GM20000 (cell line): ENCODE results near the gene CFB.
"Not testable (repeated sequence)": the region's sequence is repeated elsewhere in the genome, so short reads cannot be mapped to it uniquely, and the experiment has no call there.

Source experiments
- DNase-seq: peaks from one replicate; pipeline ENCODE4 v3.0.0; 2012; ENCODE audit warnings: low spot score
- TF ChIP-seq, protein P1 (sequence below): IDR thresholded peaks from 2 replicates; pipeline ENCODE4 v1.5.1; 2012; ENCODE audit warnings: mild to moderate bottlenecking, control low read depth; ENCODE audit errors: extremely low read depth, missing control alignments

CFB gene

DNA sequence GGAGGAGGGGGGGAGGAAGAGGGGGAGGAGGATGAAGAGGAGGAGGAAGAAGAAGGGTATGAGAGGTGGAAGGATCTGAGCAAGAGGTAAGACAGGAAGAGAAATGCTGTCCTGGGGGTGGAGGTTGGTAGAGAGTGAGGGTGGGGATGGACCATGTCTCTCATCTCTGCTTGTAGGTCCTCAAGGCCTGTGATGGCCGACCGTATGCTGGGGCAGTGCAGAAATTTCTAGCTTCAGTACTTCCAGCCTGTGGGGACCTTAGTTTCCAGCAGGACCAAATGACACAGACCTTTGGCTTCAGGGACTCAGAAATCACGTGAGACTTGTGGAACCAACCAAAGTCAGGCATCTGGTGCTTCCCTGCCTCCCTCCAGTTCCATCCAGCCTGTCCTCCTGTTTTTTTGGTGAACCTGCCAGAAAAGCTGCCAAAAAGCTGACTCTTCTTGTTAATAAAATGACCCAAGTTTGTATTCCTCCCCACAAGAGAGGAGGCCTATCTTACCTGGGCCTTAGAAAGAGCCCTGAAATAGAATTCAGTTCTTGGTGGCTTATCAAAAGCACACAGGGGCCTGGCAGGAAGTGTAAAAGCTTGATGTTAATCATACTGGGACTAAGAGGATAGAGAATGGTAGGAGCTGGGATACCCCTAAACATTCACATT lies 33.5 kb downstream of the CFB start:
- TF ChIP-seq, protein P1, sequence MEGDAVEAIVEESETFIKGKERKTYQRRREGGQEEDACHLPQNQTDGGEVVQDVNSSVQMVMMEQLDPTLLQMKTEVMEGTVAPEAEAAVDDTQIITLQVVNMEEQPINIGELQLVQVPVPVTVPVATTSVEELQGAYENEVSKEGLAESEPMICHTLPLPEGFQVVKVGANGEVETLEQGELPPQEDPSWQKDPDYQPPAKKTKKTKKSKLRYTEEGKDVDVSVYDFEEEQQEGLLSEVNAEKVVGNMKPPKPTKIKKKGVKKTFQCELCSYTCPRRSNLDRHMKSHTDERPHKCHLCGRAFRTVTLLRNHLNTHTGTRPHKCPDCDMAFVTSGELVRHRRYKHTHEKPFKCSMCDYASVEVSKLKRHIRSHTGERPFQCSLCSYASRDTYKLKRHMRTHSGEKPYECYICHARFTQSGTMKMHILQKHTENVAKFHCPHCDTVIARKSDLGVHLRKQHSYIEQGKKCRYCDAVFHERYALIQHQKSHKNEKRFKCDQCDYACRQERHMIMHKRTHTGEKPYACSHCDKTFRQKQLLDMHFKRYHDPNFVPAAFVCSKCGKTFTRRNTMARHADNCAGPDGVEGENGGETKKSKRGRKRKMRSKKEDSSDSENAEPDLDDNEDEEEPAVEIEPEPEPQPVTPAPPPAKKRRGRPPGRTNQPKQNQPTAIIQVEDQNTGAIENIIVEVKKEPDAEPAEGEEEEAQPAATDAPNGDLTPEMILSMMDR: no peak
- DNase-seq: no peak

DNA sequence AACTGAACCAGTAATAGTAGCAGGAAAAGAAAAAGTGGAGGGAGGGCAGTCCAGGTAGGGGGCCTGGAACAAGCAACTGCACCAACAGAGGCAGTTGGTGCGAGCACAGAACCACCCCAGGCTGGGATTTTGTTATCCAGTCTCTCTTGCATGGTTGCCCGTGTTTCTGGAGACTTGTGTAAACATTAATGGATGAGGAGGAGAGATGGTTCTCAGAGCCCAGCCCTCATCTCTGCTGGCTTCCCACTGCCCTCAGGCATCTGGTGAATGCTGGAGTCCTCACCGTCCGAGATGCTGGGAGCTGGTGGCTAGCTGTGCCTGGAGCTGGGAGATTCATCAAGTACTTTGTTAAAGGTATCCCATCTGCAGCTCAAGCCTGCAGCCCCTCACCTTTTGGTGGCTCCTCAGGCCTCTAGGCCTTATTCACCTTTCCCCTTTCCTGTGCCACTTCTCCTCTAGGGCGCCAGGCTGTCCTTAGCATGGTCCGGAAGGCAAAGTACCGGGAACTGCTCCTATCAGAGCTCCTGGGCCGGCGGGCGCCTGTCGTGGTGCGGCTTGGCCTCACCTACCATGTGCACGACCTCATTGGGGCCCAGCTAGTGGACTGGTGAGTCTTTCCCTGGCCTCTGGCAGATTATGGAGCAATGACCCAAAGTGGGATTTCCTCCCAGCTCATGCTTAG lies 34.4 kb downstream of the CFB start:
- not testable (repeated sequence) for DNase-seq

DNA sequence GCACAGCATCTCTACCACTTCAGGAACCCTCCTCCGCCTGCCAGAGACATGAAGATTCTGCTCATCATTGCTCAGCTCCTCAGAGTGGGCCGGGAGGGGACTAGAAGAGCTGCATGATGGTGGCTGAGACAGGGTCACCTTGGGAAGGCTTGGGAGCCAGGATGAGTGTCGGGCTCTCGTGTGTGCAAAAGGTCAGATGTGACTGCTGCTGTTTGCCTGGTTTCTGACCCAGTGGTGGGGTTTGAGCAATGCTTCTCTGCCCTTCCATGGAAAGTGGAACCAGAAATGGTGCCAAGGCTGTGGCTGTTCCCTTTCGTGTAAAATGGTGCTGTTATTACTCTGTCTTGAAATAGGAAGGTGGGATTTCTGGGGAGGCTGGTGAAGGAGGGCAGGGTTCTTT lies 35.1 kb downstream of the CFB start:
- not testable (repeated sequence) for DNase-seq

DNA sequence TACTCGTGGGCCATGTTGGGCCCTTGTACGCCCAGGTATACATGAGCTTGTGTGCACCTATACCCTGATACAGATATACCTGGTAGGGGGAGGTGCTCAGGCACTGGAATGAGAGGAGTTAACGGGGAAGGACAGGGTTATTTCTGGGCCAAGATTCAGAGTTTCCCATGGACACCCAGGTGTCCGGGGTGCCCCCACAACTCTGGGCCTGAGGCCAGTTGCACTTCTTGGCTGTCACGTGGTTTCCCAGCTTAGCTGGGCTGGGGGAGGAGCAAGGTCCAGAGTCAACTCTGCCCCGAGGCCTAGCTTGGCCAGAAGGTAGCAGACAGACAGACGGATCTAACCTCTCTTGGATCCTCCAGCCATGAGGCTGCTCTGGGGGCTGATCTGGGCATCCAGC lies 35.8 kb downstream of the CFB start, which contains the start of gene C4A:
Gene C4A, plus strand, starts transcription at position 314 of the 400 bp plus-strand sequence. Its CDS starts 51 bp downstream, at position 365.
- not testable (repeated sequence) for DNase-seq

DNA sequence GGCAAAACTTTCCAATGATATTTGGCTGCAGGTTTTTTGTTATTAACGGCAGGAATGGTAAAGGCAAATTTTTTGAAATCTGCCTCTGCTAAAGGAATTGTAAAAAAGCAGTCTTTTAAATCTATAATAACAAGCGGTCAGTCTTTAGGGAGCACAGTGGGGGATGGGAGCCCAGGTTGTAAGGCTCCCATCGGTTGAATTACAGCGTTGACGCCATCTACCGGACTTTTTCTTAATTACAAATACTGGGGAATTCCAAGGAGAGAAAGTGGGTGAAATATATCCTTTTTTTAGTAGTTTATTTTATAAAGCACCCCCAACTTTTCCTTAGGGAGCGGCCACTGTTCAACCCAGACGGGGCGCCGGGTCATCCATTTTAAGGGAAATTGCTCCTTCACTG lies 43.5 kb downstream of the CFB start:
- not testable (repeated sequence) for DNase-seq

DNA sequence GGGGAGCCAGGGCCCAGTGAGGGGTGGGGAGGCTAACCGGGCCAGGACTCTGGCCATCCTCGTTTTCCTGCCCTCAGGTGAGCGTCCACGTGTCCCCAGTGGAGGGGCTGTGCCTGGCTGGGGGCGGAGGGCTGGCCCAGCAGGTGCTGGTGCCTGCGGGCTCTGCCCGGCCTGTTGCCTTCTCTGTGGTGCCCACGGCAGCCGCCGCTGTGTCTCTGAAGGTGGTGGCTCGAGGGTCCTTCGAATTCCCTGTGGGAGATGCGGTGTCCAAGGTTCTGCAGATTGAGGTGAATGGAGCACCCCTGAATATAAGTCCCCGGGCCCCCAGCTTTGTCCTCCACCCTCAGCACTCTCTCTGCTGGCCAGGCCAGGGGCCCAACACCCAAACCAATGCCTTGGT lies 48.5 kb downstream of the CFB start:
- not testable (repeated sequence) for DNase-seq

DNA sequence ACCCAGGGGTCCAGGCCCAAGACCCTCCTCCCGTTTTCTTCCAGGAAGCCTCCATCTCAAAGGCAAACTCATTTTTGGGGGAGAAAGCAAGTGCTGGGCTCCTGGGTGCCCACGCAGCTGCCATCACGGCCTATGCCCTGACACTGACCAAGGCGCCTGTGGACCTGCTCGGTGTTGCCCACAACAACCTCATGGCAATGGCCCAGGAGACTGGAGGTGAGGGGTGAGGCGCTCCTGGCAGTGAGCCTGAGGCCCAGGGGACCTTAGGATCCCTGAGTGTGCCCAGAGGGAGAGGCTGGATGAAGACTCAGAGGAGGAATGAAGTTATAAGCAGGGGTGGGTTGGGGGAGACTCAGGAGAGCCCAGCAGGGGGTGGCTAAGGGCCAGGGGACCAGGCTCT lies 50.5 kb downstream of the CFB start:
- not testable (repeated sequence) for DNase-seq
